DND-41 (cell line): ENCODE data around the gene ATF6B.

Experiments used
- ATAC-seq: fragments of 200-7000 bp; cut with Tn5 transposase; 3 replicates; pipeline ENCODE4 v1.9.1; 2021; ENCODE audit warnings: low read depth; ENCODE audit not compliant: insufficient read depth
- DNase-seq: peaks from one replicate; pipeline ENCODE4 v3.0.0-alpha.2; 2020
- H2AFZ ChIP-seq: 2 replicates; pipeline ENCODE4 v1.6.0; 2012; ENCODE audit warnings: low read depth, low read length
- H3K27ac ChIP-seq: 2 replicates; pipeline ENCODE4 v1.5.1; 2012; ENCODE audit warnings: low read length, inconsistent platforms
- H3K27me3 ChIP-seq: fragments of 200-600 bp; sonication (generic); 2 replicates; pipeline ENCODE4 v1.6.0; 2012; ENCODE audit warnings: low read length, mild to moderate bottlenecking, inconsistent platforms; ENCODE audit not compliant: insufficient read depth, poor library complexity
- H3K36me3 ChIP-seq: 2 replicates; pipeline ENCODE4 v1.5.1; 2012; ENCODE audit warnings: low read length, inconsistent platforms; ENCODE audit not compliant: insufficient read depth
- H3K4me1 ChIP-seq: 2 replicates; pipeline ENCODE4 v1.5.1; 2012; ENCODE audit warnings: mild to moderate bottlenecking, low read length; ENCODE audit not compliant: insufficient read depth
- H3K4me2 ChIP-seq: 2 replicates; pipeline ENCODE4 v1.6.0; 2012; ENCODE audit warnings: mild to moderate bottlenecking, moderate library complexity, low read length, inconsistent platforms; ENCODE audit not compliant: insufficient read depth
- H3K4me3 ChIP-seq, 2 experiments: fragments of 200-600 bp in 1 of 2; shearing (Covaris generic) in 1 of 2; 2 replicates each; pipeline ENCODE4 v1.5.1; 2012 to 2016; ENCODE audit warnings: inconsistent platforms in 2 of 2, low read length in 2 of 2, mild to moderate bottlenecking in 2 of 2, low read depth in 1 of 2, moderate library complexity in 1 of 2
- H3K79me2 ChIP-seq: 2 replicates; pipeline ENCODE4 v1.6.0; 2012; ENCODE audit warnings: low read length, inconsistent platforms; ENCODE audit not compliant: insufficient read depth
- H3K9ac ChIP-seq: 2 replicates; pipeline ENCODE4 v1.6.0; 2012; ENCODE audit warnings: low read depth, mild to moderate bottlenecking, inconsistent platforms, low read length, moderate library complexity
- H3K9me3 ChIP-seq: 2 replicates; pipeline ENCODE4 v1.5.1; 2012; ENCODE audit warnings: low read length, moderate library complexity, mild to moderate bottlenecking, inconsistent platforms; ENCODE audit not compliant: insufficient read depth, severe bottlenecking
- H4K20me1 ChIP-seq: 2 replicates; pipeline ENCODE4 v1.6.0; 2012; ENCODE audit warnings: low read length; ENCODE audit not compliant: insufficient read depth
- EZH2 ChIP-seq: IDR thresholded peaks from 3 replicates; pipeline ENCODE4 v1.6.1; 2012; ENCODE audit warnings: borderline replicate concordance, low read depth, mild to moderate bottlenecking, moderate library complexity, low read length, inconsistent platforms; ENCODE audit not compliant: severe bottlenecking
- TF ChIP-seq, protein P1 (sequence below): IDR thresholded peaks from 2 replicates; pipeline ENCODE4 v1.5.1; 2012; ENCODE audit warnings: borderline replicate concordance, low read length, moderate library complexity, mild to moderate bottlenecking; ENCODE audit not compliant: poor library complexity, severe bottlenecking; ENCODE audit errors: extremely low read depth

Gene ATF6B

DNA sequence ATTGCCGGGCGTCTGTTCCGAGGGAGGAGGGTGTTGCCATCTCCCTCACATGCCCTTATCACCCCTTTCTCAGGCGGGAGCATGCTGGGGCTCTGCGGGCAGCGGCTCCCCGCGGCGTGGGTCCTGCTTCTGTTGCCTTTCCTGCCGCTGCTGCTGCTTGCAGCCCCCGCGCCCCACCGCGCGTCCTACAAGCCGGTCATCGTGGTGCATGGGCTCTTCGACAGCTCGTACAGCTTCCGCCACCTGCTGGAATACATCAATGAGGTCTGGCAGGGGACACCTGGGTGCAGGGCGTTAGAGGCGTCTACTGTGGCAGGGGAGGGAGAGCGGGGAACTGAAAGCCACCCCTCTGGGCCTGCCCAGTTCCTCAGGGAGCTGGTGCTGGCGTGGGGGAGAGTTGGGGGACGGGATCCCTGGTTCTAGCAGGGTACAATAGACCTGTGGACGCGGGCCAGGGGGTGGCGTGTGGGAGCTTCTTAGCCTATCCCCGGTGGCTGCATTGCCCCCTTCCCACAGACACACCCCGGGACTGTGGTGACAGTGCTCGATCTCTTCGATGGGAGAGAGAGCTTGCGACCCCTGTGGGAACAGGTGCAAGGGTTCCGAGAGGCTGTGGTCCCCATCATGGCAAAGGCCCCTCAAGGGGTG is 26.6 kb upstream of the ATF6B start:
- DNase-seq (peak; percentile 75), ATAC-seq (peak; percentile 67)
- TF ChIP-seq EZH2, result no peak
- TF ChIP-seq, protein P1, sequence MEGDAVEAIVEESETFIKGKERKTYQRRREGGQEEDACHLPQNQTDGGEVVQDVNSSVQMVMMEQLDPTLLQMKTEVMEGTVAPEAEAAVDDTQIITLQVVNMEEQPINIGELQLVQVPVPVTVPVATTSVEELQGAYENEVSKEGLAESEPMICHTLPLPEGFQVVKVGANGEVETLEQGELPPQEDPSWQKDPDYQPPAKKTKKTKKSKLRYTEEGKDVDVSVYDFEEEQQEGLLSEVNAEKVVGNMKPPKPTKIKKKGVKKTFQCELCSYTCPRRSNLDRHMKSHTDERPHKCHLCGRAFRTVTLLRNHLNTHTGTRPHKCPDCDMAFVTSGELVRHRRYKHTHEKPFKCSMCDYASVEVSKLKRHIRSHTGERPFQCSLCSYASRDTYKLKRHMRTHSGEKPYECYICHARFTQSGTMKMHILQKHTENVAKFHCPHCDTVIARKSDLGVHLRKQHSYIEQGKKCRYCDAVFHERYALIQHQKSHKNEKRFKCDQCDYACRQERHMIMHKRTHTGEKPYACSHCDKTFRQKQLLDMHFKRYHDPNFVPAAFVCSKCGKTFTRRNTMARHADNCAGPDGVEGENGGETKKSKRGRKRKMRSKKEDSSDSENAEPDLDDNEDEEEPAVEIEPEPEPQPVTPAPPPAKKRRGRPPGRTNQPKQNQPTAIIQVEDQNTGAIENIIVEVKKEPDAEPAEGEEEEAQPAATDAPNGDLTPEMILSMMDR, result peak; percentile 75
- Histone ChIP-seq H3K9ac (peak overlapping the region; percentile 71), H3K4me1 (peaks cover 25% of the 10 kb centered on the region), H3K27ac (peak overlapping the region; percentile 83), H3K27me3 (no peaks in the 10 kb centered on the region), H4K20me1 (peaks cover 9% of the 10 kb centered on the region; the same call in 1 of the 2 replicates), H3K4me2 (peak overlapping the region; percentile 70), H3K9me3 (no peaks in the 10 kb centered on the region), H2AFZ (peak overlapping the region; percentile 96), H3K79me2 (peaks cover 23% of the 10 kb centered on the region), H3K36me3 (peaks cover 35% of the 10 kb centered on the region), H3K4me3 (peak overlapping the region; percentile 61 to 77; a peak in 3 of 4 replicates)

DNA sequence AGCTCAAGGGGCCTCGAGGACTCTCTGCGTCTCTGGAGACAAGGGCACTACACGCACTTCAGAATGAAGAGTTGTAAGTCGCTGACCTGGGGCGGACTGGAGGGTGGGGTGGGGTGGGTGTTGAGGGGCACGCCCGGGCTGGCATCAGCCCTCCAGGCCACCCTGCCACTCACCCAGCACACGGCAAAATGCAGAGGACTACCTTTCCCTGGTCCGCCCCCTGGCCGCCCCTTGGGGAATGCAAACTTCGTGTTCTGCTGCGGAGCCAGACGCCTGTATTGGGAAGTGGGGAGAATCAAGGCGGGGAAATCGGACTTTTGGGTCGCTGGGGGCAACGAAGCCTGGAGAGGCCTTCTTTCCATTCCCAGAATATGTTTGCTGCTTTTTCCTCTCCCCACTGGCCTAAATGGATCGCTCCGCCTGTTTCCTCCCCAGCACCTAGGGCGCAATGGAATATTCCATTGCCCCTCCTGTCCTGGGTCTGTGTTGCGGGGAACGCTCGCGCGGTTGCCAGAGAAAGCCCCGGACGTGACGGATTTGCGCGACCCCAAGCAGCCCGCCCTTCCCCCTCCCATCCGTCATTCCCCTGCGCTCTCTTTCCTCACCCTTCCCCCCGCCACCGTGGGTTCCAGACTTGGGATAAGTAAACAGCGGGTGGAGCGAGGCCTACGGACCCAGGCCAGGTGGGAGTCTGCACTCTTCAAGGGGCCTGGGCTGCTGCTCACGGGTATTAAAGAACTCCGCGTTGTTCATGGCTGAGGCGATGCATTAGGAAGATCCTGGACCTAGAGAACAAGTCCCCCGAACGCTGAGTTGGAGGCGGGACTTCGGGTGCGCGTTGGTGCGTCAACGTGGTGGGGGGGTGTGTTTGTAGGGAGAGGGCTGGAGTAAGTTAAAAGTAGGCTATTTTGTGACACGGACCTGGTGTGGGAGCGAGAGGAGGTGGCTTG is 25.8 kb upstream of the ATF6B start, which contains the start of gene PPT2:
TSS of gene PPT2 (plus strand) at position 578 of the 950 bp plus-strand sequence. CDS start 454 bp downstream, outside the sequence.
- peak within 1 kb of the TSS; percentile 96 for H2AFZ ChIP-seq
- H3K4me1 ChIP-seq, result peaks cover 25% of the 10 kb centered on the region
- no peaks in the 10 kb centered on the region for H3K9me3 ChIP-seq
- peak within 1 kb of the TSS; percentile 70 for H3K4me2 ChIP-seq
- no peaks in the 10 kb centered on the region for H3K27me3 ChIP-seq
- peak within 1 kb of the TSS; percentile 83 for H3K27ac ChIP-seq
- peaks cover 35% of the 10 kb centered on the region for H3K36me3 ChIP-seq
- ATAC-seq (peak; percentile 86), DNase-seq (peak; percentile 93)
- peaks cover 9% of the 10 kb centered on the region; the same call in 1 of the 2 replicates for H4K20me1 ChIP-seq
- peak within 1 kb of the TSS; percentile 71 for H3K9ac ChIP-seq
- peak within 1 kb of the TSS; percentile 61 to 77 for H3K4me3 ChIP-seq
- H3K79me2 ChIP-seq, result peaks cover 23% of the 10 kb centered on the region
- TF ChIP-seq, protein P1, result peak; percentile 27
- no peak for TF ChIP-seq EZH2

DNA sequence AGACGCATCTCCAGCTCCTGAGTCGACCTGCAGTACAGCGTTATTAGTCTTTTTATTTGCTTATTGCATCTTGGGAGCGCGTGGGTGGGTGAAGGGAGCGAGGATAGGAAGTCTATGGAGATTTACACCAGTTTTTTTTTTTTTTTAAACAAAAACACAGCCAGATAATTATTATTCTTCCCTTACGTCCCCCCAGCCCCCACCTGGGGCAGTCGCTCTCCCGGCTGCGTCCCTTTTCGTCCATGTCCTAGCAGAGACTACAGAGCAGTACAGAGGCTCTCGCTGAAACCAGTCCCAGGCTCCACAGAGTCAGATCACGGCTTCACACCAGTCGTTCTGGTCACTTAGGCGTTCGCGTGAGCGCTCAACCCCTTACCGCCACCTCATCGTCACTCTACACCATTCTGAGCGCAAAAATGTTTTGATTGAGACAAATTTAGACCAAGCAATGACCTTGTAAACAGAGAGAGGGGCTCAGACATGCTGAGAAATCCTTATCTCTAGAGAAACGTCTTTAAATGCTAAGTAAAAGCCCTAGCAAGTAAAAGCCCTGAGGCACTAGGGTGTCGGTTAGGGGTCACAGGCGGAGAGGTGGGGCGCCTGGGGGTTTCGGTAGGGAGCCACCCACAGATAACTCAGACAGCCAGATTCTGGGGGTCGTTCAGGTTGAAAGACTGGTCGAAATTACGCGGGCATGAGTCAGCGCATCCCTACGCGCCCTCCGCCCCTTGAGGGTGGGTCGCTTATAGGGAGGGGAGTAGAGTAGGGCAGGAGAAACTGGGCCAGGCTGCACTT is 24.9 kb upstream of the ATF6B start:
- Histone ChIP-seq H3K79me2 (peaks cover 23% of the 10 kb centered on the region), H3K27ac (peak overlapping the region; percentile 83), H2AFZ (peak overlapping the region; percentile 96), H3K9ac (peak overlapping the region; percentile 71), H3K36me3 (peaks cover 27% of the 10 kb centered on the region), H4K20me1 (peaks cover 9% of the 10 kb centered on the region; the same call in 1 of the 2 replicates), H3K9me3 (no peaks in the 10 kb centered on the region), H3K4me2 (peak overlapping the region; percentile 70), H3K27me3 (no peaks in the 10 kb centered on the region), H3K4me3 (peak overlapping the region; percentile 61 to 77; a peak in 3 of 4 replicates), H3K4me1 (peaks cover 25% of the 10 kb centered on the region)
- no peak for TF ChIP-seq EZH2
- TF ChIP-seq, protein P1, result no peak
- peak; percentile 32 for ATAC-seq
- DNase-seq, result no peak
